ENCODE data around the gene SYNJ2. TPM values are rescaled to one million over a fixed set of nuclear protein-coding genes. Genes with fewer than 3 reads are reported as not detected.

The SYNJ2 gene
- total RNA-seq, 4 donors from 2014 or later = 2.2 to 7.9 (median 3.1) TPM

DNA sequence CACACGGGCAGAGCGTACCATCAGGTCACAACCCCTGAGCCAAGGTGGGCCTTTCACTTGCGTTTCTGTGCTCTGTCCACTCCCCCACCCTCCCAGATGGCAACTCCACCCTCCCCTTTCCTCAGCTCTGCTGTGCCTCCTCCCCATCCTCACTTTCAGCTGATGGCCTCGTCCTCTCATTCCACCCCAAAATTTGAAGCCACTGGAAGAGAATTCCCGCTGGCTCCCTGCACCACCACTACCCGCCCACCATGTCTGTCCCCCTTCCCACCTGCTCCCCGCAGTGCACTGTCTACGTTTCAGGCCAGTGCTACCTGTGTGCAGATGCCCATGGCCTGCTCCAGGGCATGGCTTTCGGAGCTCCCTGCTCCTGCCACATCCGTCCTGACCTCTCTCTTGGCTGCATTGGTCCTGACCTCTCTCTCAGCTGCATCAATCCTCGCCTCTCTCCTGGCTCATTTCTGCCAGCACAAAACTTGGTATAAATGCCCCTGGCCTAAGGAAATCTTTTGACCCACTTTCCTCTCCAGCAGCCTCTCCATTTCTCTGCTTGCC lies 24.0 kb downstream of the SYNJ2 start:
- TF ChIP-seq, protein P1, sequence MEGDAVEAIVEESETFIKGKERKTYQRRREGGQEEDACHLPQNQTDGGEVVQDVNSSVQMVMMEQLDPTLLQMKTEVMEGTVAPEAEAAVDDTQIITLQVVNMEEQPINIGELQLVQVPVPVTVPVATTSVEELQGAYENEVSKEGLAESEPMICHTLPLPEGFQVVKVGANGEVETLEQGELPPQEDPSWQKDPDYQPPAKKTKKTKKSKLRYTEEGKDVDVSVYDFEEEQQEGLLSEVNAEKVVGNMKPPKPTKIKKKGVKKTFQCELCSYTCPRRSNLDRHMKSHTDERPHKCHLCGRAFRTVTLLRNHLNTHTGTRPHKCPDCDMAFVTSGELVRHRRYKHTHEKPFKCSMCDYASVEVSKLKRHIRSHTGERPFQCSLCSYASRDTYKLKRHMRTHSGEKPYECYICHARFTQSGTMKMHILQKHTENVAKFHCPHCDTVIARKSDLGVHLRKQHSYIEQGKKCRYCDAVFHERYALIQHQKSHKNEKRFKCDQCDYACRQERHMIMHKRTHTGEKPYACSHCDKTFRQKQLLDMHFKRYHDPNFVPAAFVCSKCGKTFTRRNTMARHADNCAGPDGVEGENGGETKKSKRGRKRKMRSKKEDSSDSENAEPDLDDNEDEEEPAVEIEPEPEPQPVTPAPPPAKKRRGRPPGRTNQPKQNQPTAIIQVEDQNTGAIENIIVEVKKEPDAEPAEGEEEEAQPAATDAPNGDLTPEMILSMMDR (IDR thresholded peaks at IDR 0.05; ENCODE audit: low read depth) = no peak

DNA sequence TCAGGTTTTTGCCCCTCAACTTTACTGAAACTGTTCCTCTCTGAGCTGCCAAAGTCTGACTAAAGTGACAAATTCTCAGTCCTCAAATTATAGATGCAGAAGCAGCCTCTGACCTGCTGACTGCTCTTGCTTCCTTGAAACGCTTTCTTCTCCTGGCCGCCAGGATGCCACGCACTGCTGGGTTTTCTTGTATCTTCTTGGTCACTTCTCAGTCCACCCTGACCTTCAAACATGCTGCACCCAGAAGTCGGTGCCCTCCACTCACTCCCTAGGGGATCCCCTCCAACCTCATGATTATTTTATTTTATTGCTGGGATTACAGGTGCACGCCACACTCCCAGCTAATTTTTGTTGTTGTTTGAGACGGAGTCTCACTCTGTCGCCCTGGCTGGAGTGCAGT lies 24.7 kb downstream of the SYNJ2 start:
- TF ChIP-seq, protein P1 (IDR thresholded peaks at IDR 0.05; ENCODE audit: low read depth) = no peak

GRCh38 chr6:158006821-158007570 lies 25.3 kb downstream of the SYNJ2 start:
- TF ChIP-seq, protein P1 (IDR thresholded peaks at IDR 0.05; ENCODE audit: low read depth) = no peak

DNA sequence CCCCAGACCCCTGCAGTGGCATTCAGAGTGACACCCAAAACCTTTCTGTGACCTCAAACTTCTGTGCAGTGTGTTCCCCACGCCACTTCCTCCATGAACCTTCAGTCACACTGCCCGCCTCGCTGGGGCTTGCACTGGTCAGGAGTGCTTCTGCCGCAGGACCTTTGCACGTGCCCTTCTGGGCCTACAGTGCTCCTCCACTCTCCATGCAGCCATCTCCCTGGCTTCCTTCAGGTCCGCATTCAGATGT lies 27.1 kb downstream of the SYNJ2 start:
- TF ChIP-seq, protein P1 (IDR thresholded peaks at IDR 0.05; ENCODE audit: low read depth) = no peak

DNA sequence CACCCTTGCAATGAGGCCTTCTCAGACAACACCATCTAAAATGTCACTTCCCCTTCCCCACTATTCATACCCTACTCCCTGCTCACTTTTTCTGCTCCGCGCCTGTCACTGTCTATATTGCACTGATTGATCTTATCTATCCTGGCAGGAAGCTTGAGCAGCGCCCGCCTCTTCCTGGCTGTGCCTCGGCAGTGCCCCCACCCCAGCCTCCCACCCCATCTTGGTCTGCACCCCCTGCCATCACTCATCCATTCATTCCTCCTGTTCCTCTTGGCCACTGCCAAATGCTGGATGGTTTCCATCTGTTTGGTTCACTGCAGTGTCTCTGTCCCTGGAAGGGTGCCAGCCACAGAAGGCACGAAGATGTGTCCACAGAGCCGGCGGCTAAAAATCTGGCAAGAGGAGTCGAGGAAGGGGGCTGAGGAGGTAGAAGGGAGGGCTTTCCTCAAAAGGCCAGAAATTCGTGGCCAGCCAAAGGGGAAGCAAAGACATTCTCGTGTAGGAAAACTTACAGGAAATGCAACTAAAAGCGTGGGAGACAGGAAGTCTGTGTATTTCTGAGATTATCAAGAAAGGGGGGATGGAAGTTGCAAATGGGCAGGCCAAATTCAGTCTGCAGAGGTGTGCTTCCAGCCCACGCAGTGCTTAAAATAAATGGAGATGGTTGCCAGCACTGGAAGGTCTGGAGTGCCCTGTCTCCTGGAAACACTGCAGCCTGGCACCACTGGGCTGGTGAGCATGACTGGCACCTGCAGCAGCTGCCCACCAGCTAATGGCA lies 27.6 kb downstream of the SYNJ2 start:
- TF ChIP-seq, protein P1 (IDR thresholded peaks at IDR 0.05; ENCODE audit: low read depth) = no peak

- TF ChIP-seq, protein P1 (IDR thresholded peaks at IDR 0.05; ENCODE audit: low read depth) = no peak
Observed at GRCh38 chr6:158009935-158010585, 28.4 kb downstream of the SYNJ2 start.
